NCI-H69 (cell line): ENCODE measurements around the gene NKTR.
A peak's percentile ranks its signal among the peaks of the same experiment; 100 is the strongest.

ENCODE experiments used
- DNase-seq: peaks from one replicate; lab custom pipeline; 2025; lab: John Stamatoyannopoulos, UW

The NKTR gene

DNA sequence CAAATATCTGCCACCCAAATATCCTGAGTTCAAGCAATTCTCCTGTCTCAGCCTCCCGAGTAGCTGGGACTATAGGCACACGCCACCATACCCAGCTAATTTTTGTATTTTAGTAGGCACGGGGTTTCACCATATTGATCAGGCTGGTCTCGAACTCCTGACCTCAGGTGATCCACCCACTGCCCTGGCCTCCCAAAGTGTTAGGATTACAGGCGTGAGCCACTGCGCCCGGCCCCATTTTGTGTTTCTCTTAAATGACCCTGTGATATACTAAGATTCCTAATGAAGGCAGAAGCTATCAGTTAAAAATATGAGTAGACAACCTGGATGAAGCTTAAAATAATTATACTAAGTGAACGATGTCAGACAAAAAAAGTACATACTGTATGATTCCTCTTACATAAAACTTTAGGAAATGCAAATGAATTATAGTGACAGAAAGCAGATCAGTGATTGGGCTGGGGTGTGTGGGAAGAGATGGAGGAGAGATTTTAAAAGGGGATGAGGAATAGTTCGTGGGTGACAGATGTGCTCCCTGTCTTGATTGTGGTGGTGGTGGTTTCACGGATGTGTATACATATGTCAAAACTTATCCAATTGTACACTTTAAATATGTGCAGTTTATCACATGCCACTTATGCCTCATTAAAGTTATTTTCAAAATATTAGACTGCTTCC lies 81.0 kb downstream of the NKTR start:
- no peak for DNase-seq

GRCh38 chr3:42682301-42683070 lies 82.0 kb downstream of the NKTR start:
- DNase-seq, result no peak

DNA sequence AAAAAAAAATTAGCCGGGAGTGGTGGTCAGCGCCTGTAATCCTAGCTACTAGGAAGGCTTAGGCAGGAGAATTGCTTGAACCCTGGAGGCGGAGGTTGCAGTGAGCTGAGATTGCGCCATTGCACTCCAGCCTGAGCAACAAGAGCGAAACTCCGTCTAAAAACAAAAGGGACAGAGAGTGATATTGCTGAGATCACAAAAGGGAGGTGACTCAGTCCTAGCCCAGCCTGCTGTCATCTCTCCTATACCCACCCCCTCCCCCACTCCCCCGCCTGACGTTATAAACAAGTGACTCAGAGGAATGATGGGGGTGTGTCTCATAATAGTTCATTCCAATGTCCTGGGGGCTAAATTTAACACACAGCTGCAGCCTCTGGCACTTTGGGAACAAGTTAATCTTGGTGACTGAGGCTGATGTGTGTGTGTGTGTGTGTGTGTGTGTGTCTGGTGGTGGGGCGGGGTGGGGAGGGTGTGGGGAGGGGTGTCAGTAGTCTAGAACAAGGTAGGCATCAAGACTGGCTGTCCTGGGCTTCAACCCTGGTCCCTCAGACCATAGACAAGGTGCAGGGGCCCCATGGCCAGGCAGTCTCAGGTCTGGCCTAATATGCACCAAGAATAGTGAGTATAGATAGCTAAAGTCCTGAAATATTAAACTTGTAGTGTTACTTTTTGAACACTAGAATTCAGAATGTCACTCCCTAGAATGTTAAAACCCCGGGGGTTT lies 83.6 kb downstream of the NKTR start:
- DNase-seq, result peak; percentile 61

- DNase-seq, result no peak
These were observed 84.3 kb downstream of the NKTR start for GRCh38 chr3:42684632-42685362.

DNA sequence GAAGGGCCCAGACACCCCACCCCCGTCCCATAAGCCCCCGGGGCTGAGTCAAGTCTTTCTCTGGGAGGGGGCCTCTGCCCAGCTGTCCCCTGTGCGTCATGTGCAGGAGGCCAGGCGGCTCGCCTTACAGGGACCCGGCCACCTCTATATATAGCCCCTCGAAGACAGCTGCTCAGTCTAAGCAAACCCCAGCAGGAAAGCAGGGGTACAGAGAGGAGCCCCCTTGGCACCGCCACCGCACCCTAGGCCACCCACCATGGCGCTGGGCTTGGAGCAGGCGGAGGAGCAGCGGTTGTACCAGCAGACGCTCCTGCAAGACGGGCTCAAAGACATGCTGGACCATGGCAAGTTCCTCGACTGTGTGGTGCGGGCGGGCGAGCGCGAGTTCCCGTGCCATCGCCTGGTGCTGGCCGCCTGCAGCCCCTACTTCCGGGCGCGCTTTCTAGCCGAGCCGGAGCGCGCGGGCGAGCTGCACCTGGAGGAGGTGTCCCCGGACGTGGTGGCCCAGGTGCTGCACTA lies 84.9 kb downstream of the NKTR start, which contains the start of gene KLHL40:
KLHL40 (plus strand) TSS at position 175 of the 519 bp plus-strand sequence; CDS start at position 257, 82 bp downstream.
- no peak for DNase-seq

GRCh38 chr3:42685891-42686820 lies 85.7 kb downstream of the NKTR start:
- no peak for DNase-seq

- no peak for DNase-seq
These were observed 86.6 kb downstream of the NKTR start for GRCh38 chr3:42686832-42687650.

DNA sequence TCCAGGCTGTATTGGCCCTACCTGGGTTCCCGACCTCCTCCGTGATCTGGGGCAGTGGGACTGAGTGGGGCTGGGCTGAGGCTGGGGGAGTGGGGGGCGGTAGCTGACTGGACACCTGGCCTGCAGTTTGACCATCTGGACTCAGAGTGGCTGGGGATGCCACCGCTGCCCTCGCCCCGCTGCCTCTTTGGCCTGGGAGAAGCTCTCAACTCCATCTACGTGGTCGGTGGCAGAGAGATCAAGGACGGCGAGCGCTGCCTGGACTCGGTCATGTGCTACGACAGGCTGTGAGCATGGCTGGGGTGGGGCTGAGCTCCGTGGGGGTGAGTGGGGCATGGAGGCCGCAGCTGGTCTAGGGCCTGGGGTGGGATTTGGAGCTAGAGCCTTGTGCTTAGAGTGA lies 87.5 kb downstream of the NKTR start:
- no peak for DNase-seq

- DNase-seq, result no peak
These were observed 88.3 kb downstream of the NKTR start for GRCh38 chr3:42688487-42689420.

DNA sequence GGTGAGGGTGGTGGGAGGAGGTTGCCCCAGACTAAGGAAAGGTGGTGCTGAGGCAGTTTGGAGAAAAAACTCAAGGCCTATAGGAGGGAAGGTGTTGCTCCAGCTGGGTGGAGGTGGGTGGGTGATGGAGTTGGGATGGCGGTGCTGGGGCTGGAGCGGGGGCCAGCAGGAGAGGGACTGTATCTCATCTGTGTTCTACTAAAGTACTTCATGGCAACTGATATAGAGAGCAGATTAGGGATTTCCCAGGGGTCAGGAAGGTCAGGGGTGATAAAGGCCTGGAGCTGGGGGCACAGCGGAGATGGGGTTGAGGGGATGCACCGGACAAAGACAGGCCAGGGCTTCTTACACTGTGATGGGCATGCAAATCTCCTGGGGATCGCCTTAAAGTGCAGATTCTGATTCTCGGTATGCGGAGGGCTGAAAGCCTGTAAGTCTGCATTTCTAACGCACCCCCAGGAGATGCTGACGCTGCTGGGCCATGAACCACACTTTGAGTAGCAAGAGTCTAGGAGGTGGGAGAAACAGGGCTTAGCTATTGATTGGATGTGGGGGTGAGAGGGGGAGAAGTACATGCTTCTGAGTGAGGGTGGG lies 89.0 kb downstream of the NKTR start:
- no peak for DNase-seq

DNA sequence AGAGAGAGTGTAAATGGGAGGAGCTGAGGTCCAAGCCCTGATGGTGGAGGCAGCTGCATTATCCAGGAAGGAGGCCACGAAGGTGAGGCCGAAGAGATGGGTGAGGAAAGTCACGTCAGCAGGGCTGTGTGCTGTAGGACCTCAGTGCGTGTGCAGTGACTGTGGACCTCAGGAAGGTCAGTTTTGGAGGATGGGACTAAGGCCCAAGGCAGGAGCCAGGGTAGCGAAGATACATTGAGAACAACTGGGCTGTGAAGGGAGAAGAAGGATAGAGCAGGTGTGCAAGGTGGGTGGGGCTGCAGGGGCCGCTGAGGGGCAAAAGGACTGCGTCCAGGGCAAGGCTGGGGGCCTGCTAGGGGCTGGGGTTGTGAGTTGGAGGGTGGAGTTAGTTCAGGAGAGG lies 89.7 kb downstream of the NKTR start:
- no peak for DNase-seq

DNA sequence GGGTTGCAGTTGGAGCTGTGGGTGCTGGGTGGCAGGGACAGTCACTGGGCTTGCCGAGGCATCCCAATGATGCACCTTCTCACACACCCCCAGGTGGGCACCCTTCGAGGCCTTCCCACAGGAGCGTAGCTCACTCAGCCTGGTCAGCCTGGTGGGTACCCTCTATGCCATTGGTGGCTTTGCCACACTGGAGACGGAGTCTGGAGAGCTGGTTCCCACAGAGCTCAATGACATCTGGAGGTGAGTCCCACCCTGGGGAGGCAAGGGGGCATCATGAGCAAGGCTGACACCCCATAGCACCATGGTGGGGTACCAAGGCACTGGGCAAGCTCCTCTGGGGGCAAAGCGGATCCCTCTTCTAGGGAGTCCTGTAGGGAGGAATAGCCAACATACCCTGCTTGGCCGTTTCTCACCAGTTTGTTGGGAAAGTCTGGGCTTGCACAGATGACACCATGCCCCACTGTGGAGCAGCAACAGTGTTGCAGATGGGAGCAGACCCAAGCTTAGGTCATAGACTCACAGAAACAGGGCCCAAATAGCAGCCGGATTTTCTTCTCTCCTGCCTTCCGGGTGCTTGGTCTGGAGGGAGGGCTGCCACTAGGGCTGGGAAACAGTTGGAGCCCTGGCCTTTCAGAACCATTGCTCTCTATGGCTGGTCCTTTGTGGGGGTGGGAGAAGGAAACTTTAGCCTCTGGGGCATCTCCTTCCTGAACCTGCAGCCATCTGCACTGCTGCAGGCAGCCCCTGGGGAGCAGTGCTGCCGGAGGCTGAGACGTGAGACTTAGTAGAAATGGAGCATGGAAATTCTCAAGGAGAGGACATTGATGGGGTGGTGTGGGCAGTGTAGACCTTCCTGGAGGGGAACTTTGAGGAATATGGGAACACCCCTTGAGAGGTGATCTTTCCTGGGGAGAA lies 90.5 kb downstream of the NKTR start:
- DNase-seq, result no peak

DNA sequence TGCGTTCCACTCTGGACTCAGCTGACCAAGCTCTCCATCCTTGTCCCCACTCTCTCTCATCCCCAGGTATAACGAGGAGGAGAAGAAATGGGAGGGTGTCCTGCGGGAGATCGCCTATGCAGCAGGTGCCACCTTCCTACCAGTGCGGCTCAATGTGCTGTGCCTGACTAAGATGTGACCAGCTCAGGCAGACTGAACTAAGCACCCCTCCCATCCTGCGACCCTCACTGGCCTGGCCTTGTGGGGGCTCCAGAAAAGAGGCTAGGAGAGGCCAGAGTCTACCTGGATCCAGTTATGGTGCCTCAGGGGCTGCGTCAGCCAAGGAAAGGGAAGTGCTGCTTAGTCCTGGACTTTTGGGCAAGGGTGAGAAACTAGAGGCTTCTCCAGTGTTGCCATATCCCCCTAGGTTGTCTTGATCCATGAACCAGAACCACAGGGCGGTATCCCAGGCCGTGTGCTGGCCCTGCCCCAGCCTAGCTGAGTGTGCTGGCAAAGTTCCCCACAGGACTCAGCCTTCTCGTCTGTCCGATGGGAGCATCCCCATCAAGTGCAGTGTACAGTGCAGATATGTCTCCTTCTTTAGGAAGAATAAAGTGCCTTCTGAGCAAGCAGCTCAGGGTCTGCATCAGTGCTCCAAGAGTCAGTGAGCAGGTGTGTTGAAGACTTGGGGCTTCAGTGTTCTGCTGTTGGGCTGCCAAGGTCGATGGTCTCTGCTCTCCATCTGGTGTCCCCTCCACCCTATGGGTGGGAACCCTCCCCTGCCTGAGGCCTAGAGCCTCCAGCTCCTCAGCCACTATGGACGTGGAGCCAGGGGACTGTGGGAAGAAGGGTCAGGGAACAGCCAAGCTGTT lies 91.6 kb downstream of the NKTR start:
- DNase-seq, result no peak

- DNase-seq, result no peak
These were observed 92.4 kb downstream of the NKTR start for GRCh38 chr3:42692667-42693529.

- no peak for DNase-seq
These were observed 93.0 kb downstream of the NKTR start for GRCh38 chr3:42693530-42693930.
